ENCODE data around the gene RARB.

DNA sequence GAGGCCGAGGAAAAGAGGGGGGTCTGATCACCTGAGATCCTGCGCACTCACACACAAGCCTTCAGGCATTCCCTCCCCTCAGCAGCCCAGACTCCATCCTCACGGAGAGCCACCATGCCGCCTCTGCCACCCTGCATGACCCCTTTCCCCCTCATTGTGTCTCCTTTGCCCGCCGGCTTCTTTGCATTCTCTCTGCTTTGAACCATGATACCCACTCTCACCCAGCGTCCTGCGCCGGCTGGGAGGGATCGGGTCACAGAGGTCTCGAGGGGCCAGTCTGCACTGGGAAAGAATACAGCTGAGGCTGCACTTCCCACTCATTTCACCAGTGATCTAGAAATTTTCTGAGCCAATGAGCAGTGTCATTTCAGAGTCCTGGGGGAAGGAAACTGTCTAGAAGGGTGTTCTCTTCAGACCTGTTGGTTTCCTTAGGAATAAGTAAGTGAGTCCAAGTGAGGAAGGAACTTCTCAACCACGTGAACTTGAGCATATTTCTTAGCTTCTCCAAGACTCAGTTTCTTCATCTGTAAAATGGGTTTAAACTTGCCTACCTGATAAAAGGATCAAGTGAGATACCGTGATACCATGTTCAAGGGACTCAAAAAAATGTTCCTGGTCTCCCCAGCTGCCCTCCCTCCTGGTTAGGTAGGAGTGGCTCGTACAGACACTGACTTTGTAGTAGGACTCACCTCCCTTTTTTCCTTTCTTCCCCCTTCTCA is 139.9 kb downstream of the RARB start:
- TF ChIP-seq POLR2A (IDR thresholded peaks at IDR 0.05) (no peak), CTCF (IDR thresholded peaks at IDR 0.05) (no peak), EP300 (IDR thresholded peaks at IDR 0.05) (no peak)
